Gastroesophageal sphincter (tissue), 4 donors: ENCODE measurements around the gene ATE1. TPM values are rescaled to one million over a fixed set of nuclear protein-coding genes. Genes with fewer than 3 reads are reported as not detected.

Source experiments
- ATAC-seq: fragments of 150-250 bp; one replicate; pipeline ENCODE4 v1.9.1; 2016; ENCODE audit warnings: mild to moderate bottlenecking, moderate library complexity
- H3K27ac ChIP-seq, 4 donors: fragments of 200-600 bp; sonication (generic) in 3 of 4; 1 replicate in 3 of 4; 2 replicates in 1 of 4; pipeline ENCODE4 v1.5.1; 2016 to 2019
- H3K27me3 ChIP-seq: fragments of 200-600 bp; sonication (generic); one replicate; pipeline ENCODE4 v1.5.1; 2019
- H3K36me3 ChIP-seq, 2 donors: fragments of 200-600 bp; sonication (generic); one replicate each; pipeline ENCODE4 v1.5.1; 2019; ENCODE audit warnings: control low read depth in 1 of 2
- H3K4me1 ChIP-seq, 3 donors: fragments of 200-600 bp; sonication (generic); 1 replicate in 2 of 3; 2 replicates in 1 of 3; pipeline ENCODE4 v1.5.1; 2016 to 2019; ENCODE audit warnings: control low read depth in 2 of 3
- H3K4me3 ChIP-seq, 2 donors: fragments of 200-600 bp; sonication (generic); one replicate each; pipeline ENCODE4 v1.5.1; 2019; ENCODE audit warnings: mild to moderate bottlenecking in 1 of 2, moderate library complexity in 1 of 2
- H3K9me3 ChIP-seq, 3 donors: fragments of 200-600 bp; sonication (generic); one replicate each; pipeline ENCODE4 v1.5.1; 2017 to 2019; ENCODE audit warnings: control low read depth in 2 of 3
- CTCF ChIP-seq, 4 experiments: fragments of 200-600 bp in 2 of 4; fragments of 450-650 bp in 2 of 4; sonication (generic) in 1 of 4; IDR thresholded peaks; one replicate each; pipeline ENCODE4 v1.5.1; 2017 to 2019; ENCODE audit warnings: antibody characterized with exemption in 4 of 4, mild to moderate bottlenecking in 2 of 4, moderate library complexity in 2 of 4
- EP300 ChIP-seq: sonication (generic); formaldehyde crosslinking; IDR thresholded peaks from one replicate; pipeline ENCODE4 v1.6.1; 2017; ENCODE audit warnings: antibody characterized with exemption, mild to moderate bottlenecking
- POLR2A ChIP-seq, 2 donors: fragments of 450-650 bp; IDR thresholded peaks; one replicate each; pipeline ENCODE4 v1.6.1; 2017; ENCODE audit warnings: antibody characterized with exemption in 2 of 2, mild to moderate bottlenecking in 2 of 2, moderate library complexity in 1 of 2
- POLR2AphosphoS5 ChIP-seq: sonication (generic); formaldehyde crosslinking; IDR thresholded peaks from one replicate; pipeline ENCODE4 v1.6.1; 2017; ENCODE audit warnings: antibody characterized with exemption
- WGBS, 2 donors: methylation state at CpG; one replicate each; pipeline ENCODE4 v1.1.5; 2018; ENCODE audit warnings: low coverage in 1 of 2; 5-methylcytosine and 5-hydroxymethylcytosine counted together
- total RNA-seq, 4 donors: library from RNA; depleted of rRNA; stranded (reverse); fragments of >200 nt; gene quantifications; one replicate each; pipeline ENCODE4 v1.1.0, GENCODE V29; 2016

Gene ATE1
- total RNA-seq, 4 donors from 2014 or later, result 24.6 to 38.2 (median 32.6) TPM

DNA sequence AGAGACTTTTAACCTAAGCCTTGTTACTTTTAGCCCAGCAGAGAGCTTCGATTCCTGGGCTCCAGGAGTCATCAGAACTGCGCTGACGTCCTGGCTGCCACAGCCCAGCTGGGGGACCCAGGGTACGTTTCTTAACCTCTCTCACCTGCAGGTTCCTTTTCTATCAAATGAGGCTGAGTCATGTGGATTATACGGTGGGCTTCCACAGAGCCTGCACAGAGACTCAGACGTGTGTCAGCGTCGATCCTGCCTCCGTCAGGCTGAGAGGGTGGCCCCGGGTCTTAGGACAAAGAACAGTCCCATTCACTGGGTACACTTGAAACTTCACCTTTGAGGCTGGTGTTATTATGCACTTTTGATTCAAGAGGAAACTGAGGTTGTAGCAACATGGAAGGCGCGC lies 228.9 kb downstream of the ATE1 start:
- WGBS, 2 donors, result 87 to 90% methylated on average over 5 to 6 of the region's 12 CpGs
- TF ChIP-seq EP300 (no peak), CTCF (IDR thresholded peaks at IDR 0.05) (no peak), POLR2A (IDR thresholded peaks at IDR 0.05) (no peak), POLR2AphosphoS5 (no peak)
- Histone ChIP-seq H3K4me3 (no peak overlapping the region), H3K36me3 (no peaks in the 10 kb centered on the region), H3K27ac (no peak overlapping the region), H3K4me1 (peaks cover 0 to 7% (median 0%) of the 10 kb centered on the region in 3 donors), H3K27me3 (no peaks in the 10 kb centered on the region), H3K9me3 (no peaks in the 10 kb centered on the region)
- no peak for ATAC-seq

GRCh38 chr10:121698336-121698735 lies 229.5 kb downstream of the ATE1 start:
- TF ChIP-seq EP300, result no peak
- no peak for TF ChIP-seq POLR2AphosphoS5
- no peak for TF ChIP-seq POLR2A (IDR thresholded peaks at IDR 0.05)
- no peak for TF ChIP-seq CTCF (IDR thresholded peaks at IDR 0.05)
- no peak for ATAC-seq
- H3K27ac ChIP-seq, result no peak overlapping the region
- no peaks in the 10 kb centered on the region for H3K27me3 ChIP-seq
- peaks cover 0 to 7% (median 0%) of the 10 kb centered on the region in 3 donors for H3K4me1 ChIP-seq
- no peaks in the 10 kb centered on the region for H3K36me3 ChIP-seq
- WGBS, 2 donors, result 47 to 66% methylated on average over 7 of the region's 7 CpGs
- no peaks in the 10 kb centered on the region for H3K9me3 ChIP-seq
- no peak overlapping the region for H3K4me3 ChIP-seq

DNA sequence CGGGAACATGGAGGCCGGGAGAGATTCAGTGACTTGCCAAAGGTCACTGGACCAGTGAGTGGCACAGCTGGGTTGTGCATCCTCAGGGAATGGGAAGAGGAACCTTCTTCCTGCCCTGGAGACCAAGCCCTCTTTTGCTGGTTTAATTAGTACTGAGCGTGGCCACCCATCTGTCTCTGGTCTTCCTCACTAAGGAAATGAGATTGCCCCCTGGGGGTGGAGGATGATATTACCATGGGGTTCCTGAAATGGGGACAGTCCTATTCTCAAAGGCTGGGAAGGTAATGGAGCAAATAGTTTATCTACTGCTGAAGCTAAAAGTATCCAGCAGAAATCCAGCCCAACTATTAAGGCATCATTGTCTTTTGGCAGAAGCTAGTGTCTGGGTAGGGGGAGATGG lies 231.0 kb downstream of the ATE1 start:
- no peaks in the 10 kb centered on the region for H3K27me3 ChIP-seq
- H3K36me3 ChIP-seq, result no peaks in the 10 kb centered on the region
- TF ChIP-seq POLR2A (IDR thresholded peaks at IDR 0.05) (no peak), CTCF (IDR thresholded peaks at IDR 0.05) (peak in 3 of 4 experiments; percentile 20 to 42 (median 30)), EP300 (no peak)
- WGBS, 2 donors, result 100% methylated on average over 2 of the region's 3 CpGs; no CpG with 5 or more reads in 1 of the 2 donors
- no peaks in the 10 kb centered on the region for H3K4me1 ChIP-seq
- H3K4me3 ChIP-seq, result no peak overlapping the region
- no peak overlapping the region for H3K27ac ChIP-seq
- no peaks in the 10 kb centered on the region for H3K9me3 ChIP-seq
- ATAC-seq, result no peak

GRCh38 chr10:121695731-121696464 lies 231.9 kb downstream of the ATE1 start:
- Histone ChIP-seq H3K27ac (no peak overlapping the region), H3K9me3 (no peaks in the 10 kb centered on the region), H3K4me1 (no peaks in the 10 kb centered on the region), H3K36me3 (no peaks in the 10 kb centered on the region), H3K27me3 (no peaks in the 10 kb centered on the region), H3K4me3 (no peak overlapping the region)
- TF ChIP-seq POLR2AphosphoS5 (no peak), CTCF (IDR thresholded peaks at IDR 0.05) (no peak), POLR2A (IDR thresholded peaks at IDR 0.05) (no peak), EP300 (no peak)
- no peak for ATAC-seq
- 83 to 85% methylated on average over 4 of the region's 7 CpGs for WGBS, 2 donors

DNA sequence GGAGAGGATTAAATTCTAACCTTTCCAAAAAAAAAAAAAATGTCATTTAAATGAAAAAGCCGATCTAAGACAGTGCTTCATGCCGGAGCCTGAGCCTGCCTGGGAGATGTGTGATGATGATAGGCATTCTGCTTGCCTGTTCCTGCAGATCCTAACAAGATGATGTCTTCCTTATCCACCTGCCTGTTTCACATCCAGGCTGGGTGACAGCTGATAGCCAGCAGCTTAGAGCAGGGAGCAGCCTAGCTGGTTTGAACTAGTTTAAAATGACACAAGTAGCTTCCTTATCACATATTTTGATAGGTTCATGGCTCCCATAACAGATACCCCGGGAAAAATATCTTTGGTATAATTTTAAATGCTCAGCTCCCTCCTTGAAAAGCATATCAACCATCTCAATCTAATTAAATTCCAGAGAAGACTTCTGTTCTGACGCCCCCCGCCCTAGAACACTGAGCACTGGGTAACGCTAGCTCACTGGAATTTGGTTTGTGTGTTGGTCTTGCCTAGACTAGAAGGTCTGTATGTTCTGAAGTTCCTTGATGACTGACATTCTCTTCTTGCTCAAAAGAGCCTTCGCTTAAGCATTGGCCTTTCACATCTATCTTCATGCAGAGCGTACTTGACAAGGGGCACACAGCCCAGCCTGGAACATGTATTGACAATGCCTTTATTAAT lies 232.7 kb downstream of the ATE1 start:
- TF ChIP-seq POLR2AphosphoS5 (no peak), CTCF (IDR thresholded peaks at IDR 0.05) (no peak), POLR2A (IDR thresholded peaks at IDR 0.05) (no peak)
- Histone ChIP-seq H3K27me3 (no peaks in the 10 kb centered on the region), H3K4me1 (no peaks in the 10 kb centered on the region), H3K36me3 (no peaks in the 10 kb centered on the region), H3K9me3 (no peaks in the 10 kb centered on the region), H3K4me3 (no peak overlapping the region), H3K27ac (no peak overlapping the region)
- no peak for ATAC-seq
- 71 to 84% methylated on average over 5 to 8 of the region's 8 CpGs for WGBS, 2 donors
